ENCODE results near the gene KLHL29. TPM values are rescaled to one million over a fixed set of nuclear protein-coding genes. Genes with fewer than 3 reads are reported as not detected.
"Not testable (repeated sequence)": the region's sequence is repeated elsewhere in the genome, so short reads cannot be mapped to it uniquely, and the experiment has no call there.

The KLHL29 gene
- polyA plus RNA-seq, 4 donors = 10.7 to 14.3 (median 11.9) TPM

GRCh38 chr2:23718931-23719700 is 334.1 kb downstream of the KLHL29 start:
- DNase-seq (ENCODE audit: low read depth in 4 of 4, low spot score in 3 of 4) = no peak

- no peak for DNase-seq (ENCODE audit: low read depth in 4 of 4, low spot score in 3 of 4)
Measured at GRCh38 chr2:23719716-23720115, 334.7 kb downstream of the KLHL29 start.

- DNase-seq (ENCODE audit: low read depth in 4 of 4, low spot score in 3 of 4) = no peak
Measured at GRCh38 chr2:23720705-23721453, 335.9 kb downstream of the KLHL29 start.

GRCh38 chr2:23721454-23721826 is 336.5 kb downstream of the KLHL29 start:
- no peak for DNase-seq (ENCODE audit: low read depth in 4 of 4, low spot score in 3 of 4)

- DNase-seq (ENCODE audit: low read depth in 4 of 4, low spot score in 3 of 4) = no peak
Measured at GRCh38 chr2:23722255-23722654, 337.3 kb downstream of the KLHL29 start.

- DNase-seq (ENCODE audit: low read depth in 4 of 4, low spot score in 3 of 4) = not testable (repeated sequence)
Measured at GRCh38 chr2:23723029-23723428, 338.1 kb downstream of the KLHL29 start.

GRCh38 chr2:23734416-23734815 is 349.4 kb downstream of the KLHL29 start:
- DNase-seq (ENCODE audit: low read depth in 4 of 4, low spot score in 3 of 4) = no peak

GRCh38 chr2:23736783-23737182 is 351.8 kb downstream of the KLHL29 start:
- DNase-seq (ENCODE audit: low read depth in 4 of 4, low spot score in 3 of 4) = not testable (repeated sequence)

GRCh38 chr2:23745068-23745725 is 360.2 kb downstream of the KLHL29 start:
- no peak for DNase-seq (ENCODE audit: low read depth in 4 of 4, low spot score in 3 of 4)

- DNase-seq (ENCODE audit: low read depth in 4 of 4, low spot score in 3 of 4) = no peak
Measured at GRCh38 chr2:23745726-23746105, 360.7 kb downstream of the KLHL29 start.

- no peak for DNase-seq (ENCODE audit: low read depth in 4 of 4, low spot score in 3 of 4)
Measured at GRCh38 chr2:23746141-23746863, 361.3 kb downstream of the KLHL29 start.

- DNase-seq (ENCODE audit: low read depth in 4 of 4, low spot score in 3 of 4) = no peak
Measured at GRCh38 chr2:23751747-23752265, 366.8 kb downstream of the KLHL29 start.

GRCh38 chr2:23753291-23754010 is 368.5 kb downstream of the KLHL29 start:
- DNase-seq (ENCODE audit: low read depth in 4 of 4, low spot score in 3 of 4) = no peak

GRCh38 chr2:23754970-23755369 is 370.0 kb downstream of the KLHL29 start:
- no peak for DNase-seq (ENCODE audit: low read depth in 4 of 4, low spot score in 3 of 4)

GRCh38 chr2:23756593-23757292 is 371.8 kb downstream of the KLHL29 start:
- no peak for DNase-seq (ENCODE audit: low read depth in 4 of 4, low spot score in 3 of 4)

GRCh38 chr2:23757686-23758433 is 372.9 kb downstream of the KLHL29 start:
- DNase-seq (ENCODE audit: low read depth in 4 of 4, low spot score in 3 of 4) = no peak
